Gastroesophageal sphincter (tissue), 4 donors: ENCODE results near the gene ICOSLG. TPM values are rescaled to one million over a fixed set of nuclear protein-coding genes. Genes with fewer than 3 reads are reported as not detected.

Source experiments
- ATAC-seq: fragments of 150-250 bp; one replicate; pipeline ENCODE4 v1.9.1; 2016; ENCODE audit warnings: mild to moderate bottlenecking, moderate library complexity
- H3K27ac ChIP-seq, 4 donors: fragments of 200-600 bp; sonication (generic) in 3 of 4; 1 replicate in 3 of 4; 2 replicates in 1 of 4; pipeline ENCODE4 v1.5.1; 2016 to 2019
- H3K27me3 ChIP-seq: fragments of 200-600 bp; sonication (generic); one replicate; pipeline ENCODE4 v1.5.1; 2019
- H3K36me3 ChIP-seq, 2 donors: fragments of 200-600 bp; sonication (generic); one replicate each; pipeline ENCODE4 v1.5.1; 2019; ENCODE audit warnings: control low read depth in 1 of 2
- H3K4me1 ChIP-seq, 3 donors: fragments of 200-600 bp; sonication (generic); 1 replicate in 2 of 3; 2 replicates in 1 of 3; pipeline ENCODE4 v1.5.1; 2016 to 2019; ENCODE audit warnings: control low read depth in 2 of 3
- H3K4me3 ChIP-seq, 2 donors: fragments of 200-600 bp; sonication (generic); one replicate each; pipeline ENCODE4 v1.5.1; 2019; ENCODE audit warnings: mild to moderate bottlenecking in 1 of 2, moderate library complexity in 1 of 2
- H3K9me3 ChIP-seq, 3 donors: fragments of 200-600 bp; sonication (generic); one replicate each; pipeline ENCODE4 v1.5.1; 2017 to 2019; ENCODE audit warnings: control low read depth in 2 of 3
- CTCF ChIP-seq, 4 experiments: fragments of 200-600 bp in 2 of 4; fragments of 450-650 bp in 2 of 4; sonication (generic) in 1 of 4; IDR thresholded peaks; one replicate each; pipeline ENCODE4 v1.5.1; 2017 to 2019; ENCODE audit warnings: antibody characterized with exemption in 4 of 4, mild to moderate bottlenecking in 2 of 4, moderate library complexity in 2 of 4
- EP300 ChIP-seq: sonication (generic); formaldehyde crosslinking; IDR thresholded peaks from one replicate; pipeline ENCODE4 v1.6.1; 2017; ENCODE audit warnings: antibody characterized with exemption, mild to moderate bottlenecking
- POLR2A ChIP-seq, 2 donors: fragments of 450-650 bp; IDR thresholded peaks; one replicate each; pipeline ENCODE4 v1.6.1; 2017; ENCODE audit warnings: antibody characterized with exemption in 2 of 2, mild to moderate bottlenecking in 2 of 2, moderate library complexity in 1 of 2
- POLR2AphosphoS5 ChIP-seq: sonication (generic); formaldehyde crosslinking; IDR thresholded peaks from one replicate; pipeline ENCODE4 v1.6.1; 2017; ENCODE audit warnings: antibody characterized with exemption
- WGBS, 2 donors: methylation state at CpG; one replicate each; pipeline ENCODE4 v1.1.5; 2018; ENCODE audit warnings: low coverage in 1 of 2; 5-methylcytosine and 5-hydroxymethylcytosine counted together
- total RNA-seq, 4 donors: library from RNA; depleted of rRNA; stranded (reverse); fragments of >200 nt; gene quantifications; one replicate each; pipeline ENCODE4 v1.1.0, GENCODE V29; 2016

Gene ICOSLG
- total RNA-seq, 4 donors from 2014 or later: 0.40 to 1.9 (median 0.80) TPM

GRCh38 chr21:44261675-44262295 is 21.0 kb upstream of the ICOSLG start, which contains the start of gene DNMT3L:
DNMT3L (minus strand) TSS chr21:44261897; CDS start chr21:44261259, 638 bp downstream.
- no peak within 1 kb of the TSS for H3K27ac ChIP-seq
- no peak for ATAC-seq
- WGBS, 2 donors: 58% methylated on average over 8 of the region's 19 CpGs; no CpG with 5 or more reads in 1 of the 2 donors
- no peaks in the 10 kb centered on the region for H3K4me1 ChIP-seq
- peaks cover 49% of the 10 kb centered on the region for H3K27me3 ChIP-seq
- H3K4me3 ChIP-seq: no peak within 1 kb of the TSS
- peaks cover 0 to 18% (median 0%) of the 10 kb centered on the region in 3 donors for H3K9me3 ChIP-seq
- H3K36me3 ChIP-seq: no peaks in the 10 kb centered on the region
- no peak for TF ChIP-seq POLR2AphosphoS5
- TF ChIP-seq POLR2A (IDR thresholded peaks at IDR 0.05): no peak
- no peak for TF ChIP-seq EP300
- TF ChIP-seq CTCF (IDR thresholded peaks at IDR 0.05): no peak

- Histone ChIP-seq H3K27ac (no peak overlapping the region), H3K4me3 (no peak overlapping the region), H3K9me3 (peaks cover 0 to 18% (median 0%) of the 10 kb centered on the region in 3 donors), H3K4me1 (no peaks in the 10 kb centered on the region), H3K27me3 (peaks cover 51% of the 10 kb centered on the region), H3K36me3 (no peaks in the 10 kb centered on the region)
- 39 to 75% methylated on average over 1 to 3 of the region's 19 CpGs for WGBS, 2 donors
- no peak for TF ChIP-seq CTCF (IDR thresholded peaks at IDR 0.05)
- TF ChIP-seq POLR2A (IDR thresholded peaks at IDR 0.05): no peak
- ATAC-seq: no peak
These were observed 20.3 kb upstream of the ICOSLG start for GRCh38 chr21:44260791-44261631.

GRCh38 chr21:44260066-44260465 is 19.3 kb upstream of the ICOSLG start:
- H3K36me3 ChIP-seq: no peaks in the 10 kb centered on the region
- peaks cover 57% of the 10 kb centered on the region for H3K27me3 ChIP-seq
- no peak for ATAC-seq
- H3K4me1 ChIP-seq: no peaks in the 10 kb centered on the region
- 42 to 58% methylated on average over 4 of the region's 4 CpGs for WGBS, 2 donors
- no peak overlapping the region for H3K27ac ChIP-seq
- TF ChIP-seq POLR2A (IDR thresholded peaks at IDR 0.05) (no peak), POLR2AphosphoS5 (no peak), EP300 (no peak), CTCF (IDR thresholded peaks at IDR 0.05) (no peak)
- H3K4me3 ChIP-seq: no peak overlapping the region
- H3K9me3 ChIP-seq: peaks cover 0 to 18% (median 0%) of the 10 kb centered on the region in 3 donors

GRCh38 chr21:44259082-44259705 is 18.5 kb upstream of the ICOSLG start:
- Histone ChIP-seq H3K27me3 (peaks cover 60% of the 10 kb centered on the region), H3K27ac (no peak overlapping the region), H3K4me3 (no peak overlapping the region), H3K4me1 (no peaks in the 10 kb centered on the region), H3K36me3 (no peaks in the 10 kb centered on the region), H3K9me3 (peaks cover 0 to 18% (median 0%) of the 10 kb centered on the region in 3 donors)
- TF ChIP-seq EP300 (no peak), POLR2AphosphoS5 (no peak), CTCF (IDR thresholded peaks at IDR 0.05) (no peak), POLR2A (IDR thresholded peaks at IDR 0.05) (no peak)
- WGBS, 2 donors: 86% methylated on average over 7 of the region's 22 CpGs; no CpG with 5 or more reads in 1 of the 2 donors
- no peak for ATAC-seq
